Measurements from ENCODE around the gene ERFE.

GRCh38 chr2:238128061-238128440 is 30.7 kb upstream of the ERFE start:
- TF ChIP-seq EP300 (IDR thresholded peaks at IDR 0.05; ENCODE audit: borderline replicate concordance) (no peak), CEBPB (IDR thresholded peaks at IDR 0.05) (no peak), MAX (IDR thresholded peaks at IDR 0.05) (no peak), REST (IDR thresholded peaks at IDR 0.05; ENCODE audit: low read depth) (no peak), TEAD4 (IDR thresholded peaks at IDR 0.05) (no peak), YY1 (IDR thresholded peaks at IDR 0.05; ENCODE audit: low read depth) (no peak), FOXM1 (IDR thresholded peaks at IDR 0.05; ENCODE audit: borderline replicate concordance, low read depth) (no peak), RAD21 (IDR thresholded peaks at IDR 0.05; ENCODE audit: low read depth) (no peak), ZBTB7A (IDR thresholded peaks at IDR 0.05; ENCODE audit: low read depth) (no peak), TAF1 (IDR thresholded peaks at IDR 0.05; ENCODE audit: low read depth) (no peak)
